H9 (cell line): Measurements from ENCODE around the gene PELO. TPM values are rescaled to one million over a fixed set of nuclear protein-coding genes. Genes with fewer than 3 reads are reported as not detected.

Source experiments
- DNase-seq: peaks from one replicate; pipeline ENCODE4 v3.0.0-alpha.2; 2017
- H2AFZ ChIP-seq: one replicate; pipeline ENCODE4 v1.6.1; 2013; ENCODE audit warnings: mild to moderate bottlenecking, low read length, control low read depth, moderate library complexity
- H2AK5ac ChIP-seq: 2 replicates; pipeline ENCODE4 v1.6.1; 2013; ENCODE audit warnings: low read length, control low read depth, mixed read lengths; ENCODE audit not compliant: insufficient read length
- H2BK120ac ChIP-seq: one replicate; pipeline ENCODE4 v1.6.1; 2013; ENCODE audit warnings: low read depth, mild to moderate bottlenecking, low read length, control low read depth, inconsistent platforms; ENCODE audit not compliant: poor library complexity, severe bottlenecking
- H2BK12ac ChIP-seq: 2 replicates; pipeline ENCODE4 v1.6.1; 2013; ENCODE audit warnings: low read length, control low read depth, mixed read lengths, low read depth; ENCODE audit not compliant: insufficient read length
- H2BK15ac ChIP-seq: 2 replicates; pipeline ENCODE4 v1.6.1; 2013; ENCODE audit warnings: low read depth, low read length, control low read depth
- H2BK20ac ChIP-seq: one replicate; pipeline ENCODE4 v1.6.1; 2013; ENCODE audit warnings: low read depth, mild to moderate bottlenecking, low read length, control low read depth, inconsistent platforms; ENCODE audit not compliant: poor library complexity, severe bottlenecking
- H2BK5ac ChIP-seq: 2 replicates; pipeline ENCODE4 v1.6.1; 2013; ENCODE audit warnings: low read length, control low read depth, mixed read lengths; ENCODE audit not compliant: insufficient read length
- H3K14ac ChIP-seq: 2 replicates; pipeline ENCODE4 v1.6.1; 2013; ENCODE audit warnings: low read length, control low read depth; ENCODE audit not compliant: insufficient read depth
- H3K18ac ChIP-seq: 2 replicates; pipeline ENCODE4 v1.6.1; 2013; ENCODE audit warnings: low read depth, mild to moderate bottlenecking, mixed read lengths, low read length, control low read depth; ENCODE audit not compliant: insufficient read length
- H3K23ac ChIP-seq: 2 replicates; pipeline ENCODE4 v1.6.1; 2013; ENCODE audit warnings: low read length, control low read depth, mixed read lengths, low read depth; ENCODE audit not compliant: insufficient read length
- H3K23me2 ChIP-seq: 2 replicates; pipeline ENCODE4 v1.6.1; 2013; ENCODE audit warnings: low read depth, mild to moderate bottlenecking, mixed read lengths, low read length, control low read depth; ENCODE audit not compliant: insufficient read length, poor library complexity, severe bottlenecking
- H3K27ac ChIP-seq: 2 replicates; pipeline ENCODE4 v1.5.1; 2013; ENCODE audit warnings: low read length, control low read depth, mixed read lengths, low read depth; ENCODE audit not compliant: insufficient read length
- H3K27me3 ChIP-seq: 2 replicates; pipeline ENCODE4 v1.6.1; 2013; ENCODE audit warnings: low read length, control low read depth, inconsistent platforms; ENCODE audit not compliant: insufficient read depth
- H3K4ac ChIP-seq: 2 replicates; pipeline ENCODE4 v1.6.1; 2013; ENCODE audit warnings: low read depth, mild to moderate bottlenecking, control low read depth, inconsistent platforms, low read length, moderate library complexity
- H3K4me1 ChIP-seq: 2 replicates; pipeline ENCODE4 v1.6.1; 2013; ENCODE audit warnings: low read length, control low read depth, inconsistent platforms; ENCODE audit not compliant: insufficient read depth
- H3K4me2 ChIP-seq: 2 replicates; pipeline ENCODE4 v1.6.1; 2013; ENCODE audit warnings: low read length, control low read depth, mixed read lengths; ENCODE audit not compliant: insufficient read length, insufficient read depth
- H3K56ac ChIP-seq: 2 replicates; pipeline ENCODE4 v1.6.1; 2013; ENCODE audit warnings: low read depth, mild to moderate bottlenecking, mixed read lengths, low read length, control low read depth; ENCODE audit not compliant: insufficient read length
- H3K79me1 ChIP-seq: 2 replicates; pipeline ENCODE4 v1.6.1; 2013; ENCODE audit warnings: low read depth, mild to moderate bottlenecking, moderate library complexity, low read length, control low read depth, inconsistent platforms; ENCODE audit not compliant: insufficient read depth, poor library complexity, severe bottlenecking
- H3K79me2 ChIP-seq: 2 replicates; pipeline ENCODE4 v1.6.1; 2013; ENCODE audit warnings: low read length, control low read depth, inconsistent platforms; ENCODE audit not compliant: insufficient read depth
- H3K9ac ChIP-seq: 2 replicates; pipeline ENCODE4 v1.6.1; 2013; ENCODE audit warnings: low read length, control low read depth, mixed read lengths; ENCODE audit not compliant: insufficient read length; ENCODE audit errors: extremely low read depth
- H3K9me3 ChIP-seq: one replicate; pipeline ENCODE4 v1.6.1; 2013; ENCODE audit warnings: low read depth, low read length, inconsistent platforms; ENCODE audit not compliant: control insufficient read depth
- H3T11ph ChIP-seq: one replicate; pipeline ENCODE4 v1.6.1; 2013; ENCODE audit warnings: mild to moderate bottlenecking, low read length, control low read depth, inconsistent platforms
- H4K20me1 ChIP-seq: one replicate; pipeline ENCODE4 v1.6.1; 2013; ENCODE audit not compliant: control insufficient read depth, insufficient read length, insufficient read depth
- H4K5ac ChIP-seq: 2 replicates; pipeline ENCODE4 v1.6.1; 2013; ENCODE audit warnings: low read depth, mild to moderate bottlenecking, mixed read lengths, low read length, control low read depth; ENCODE audit not compliant: insufficient read length
- H4K8ac ChIP-seq: replicated peaks from 2 replicates; pipeline ENCODE4 v1.6.1; 2013; ENCODE audit warnings: low read length, control low read depth, mixed read lengths, low read depth; ENCODE audit not compliant: insufficient read length
- H4K91ac ChIP-seq: 2 replicates; pipeline ENCODE4 v1.6.1; 2013; ENCODE audit warnings: low read depth, mild to moderate bottlenecking, moderate library complexity, mixed read lengths, low read length, control low read depth; ENCODE audit not compliant: insufficient read length
- H3K27ac Mint-ChIP-seq, 3 experiments: 2 replicates in 2 of 3; 3 replicates in 1 of 3; pipeline ENCODE4 v1.8.0; 2020 to 2021; ENCODE audit warnings: mixed read lengths in 3 of 3, mild to moderate bottlenecking in 1 of 3, moderate library complexity in 1 of 3
- H3K27me3 Mint-ChIP-seq: 2 replicates; pipeline ENCODE4 v1.8.0; 2021; ENCODE audit warnings: low read depth, mild to moderate bottlenecking, moderate library complexity, mixed read lengths
- H3K36me3 Mint-ChIP-seq, 3 experiments: 2 replicates in 2 of 3; 3 replicates in 1 of 3; pipeline ENCODE4 v1.8.0; 2020 to 2021; ENCODE audit warnings: low read depth in 3 of 3, mixed read lengths in 3 of 3; ENCODE audit not compliant: insufficient read depth in 1 of 3
- H3K4me1 Mint-ChIP-seq, 2 experiments: 2 replicates each; pipeline ENCODE4 v1.8.0; 2020; ENCODE audit warnings: mixed read lengths in 2 of 2
- H3K4me3 Mint-ChIP-seq, 2 experiments: 2 replicates in 1 of 2; 3 replicates in 1 of 2; pipeline ENCODE4 v1.8.0; 2020 to 2021; ENCODE audit warnings: mild to moderate bottlenecking in 2 of 2, mixed read lengths in 2 of 2, moderate library complexity in 1 of 2
- H3K9me3 Mint-ChIP-seq, 2 experiments: 2 replicates in 1 of 2; 3 replicates in 1 of 2; pipeline ENCODE4 v1.8.0; 2020; ENCODE audit warnings: mild to moderate bottlenecking in 2 of 2, mixed read lengths in 2 of 2, moderate library complexity in 1 of 2
- CTCF ChIP-seq: fragments of 200-600 bp; sonication (generic); conservative IDR thresholded peaks from 3 replicates; pipeline ENCODE4 v1.8.0; 2021; ENCODE audit warnings: antibody characterized with exemption, mild to moderate bottlenecking
- WGBS: extraction: QIAGEN DNeasy Blood & Tissue Kit; methylation state at CpG from one replicate; pipeline ENCODE4 v1.1.7; 2013; ENCODE audit warnings: missing lambda C conversion rate, low lambda C conversion rate, mixed read lengths; ENCODE audit not compliant: insufficient read length; ENCODE audit errors: extremely low coverage; 5-methylcytosine and 5-hydroxymethylcytosine counted together
- total RNA-seq: library from RNA; stranded (reverse); gene quantifications from 2 replicates; pipeline ENCODE4 v1.2.1, GENCODE V29; 2021

PELO gene
- total RNA-seq, 1 experiment from 2014 or later = 20.3 TPM

GRCh38 chr5:52783226-52783959, 4.3 kb upstream of the PELO start:
- no peak overlapping the region for H2BK15ac ChIP-seq
- no CpG with 5 or more reads among the region's 2 CpGs for WGBS

More at GRCh38 chr5:52783226-52783959, 4.3 kb upstream of the PELO start:
- Histone ChIP-seq H4K20me1 (no peaks in the 10 kb centered on the region), H3K79me2 (no peaks in the 10 kb centered on the region), H3K4ac (no peak overlapping the region), H3K9me3 (no peaks in the 10 kb centered on the region), H4K5ac (no peak overlapping the region), H4K91ac (no peak overlapping the region), H3K14ac (no peak overlapping the region), H3K23me2 (peaks cover 8% of the 10 kb centered on the region), H3K9ac (no peak overlapping the region), H3K56ac (no peak overlapping the region), H2BK5ac (no peak overlapping the region), H3T11ph (no peak overlapping the region), H2BK12ac (no peak overlapping the region), H3K27ac (no peak overlapping the region), H3K4me2 (no peak overlapping the region), H2AFZ (no peak overlapping the region), H4K8ac (no peak overlapping the region), H3K4me1 (no peaks in the 10 kb centered on the region), H3K79me1 (no peaks in the 10 kb centered on the region), H2AK5ac (no peak overlapping the region), H2BK20ac (no peak overlapping the region), H2BK120ac (no peak overlapping the region), H3K18ac (no peak overlapping the region), H3K27me3 (no peaks in the 10 kb centered on the region), H3K23ac (no peak overlapping the region)
- TF ChIP-seq CTCF = no peak
- H3K4me3 Mint-ChIP-seq = no peak overlapping the region
- no peak for DNase-seq
- no peak overlapping the region for H3K27ac Mint-ChIP-seq
- H3K36me3 Mint-ChIP-seq = no peaks in the 10 kb centered on the region; a peak in 1 of 7 replicates
- H3K4me1 Mint-ChIP-seq = peaks cover 7 to 8% of the 10 kb centered on the region in 2 experiments
- H3K27me3 Mint-ChIP-seq = peaks cover 9% of the 10 kb centered on the region
- H3K9me3 Mint-ChIP-seq = peaks cover 0 to 2% of the 10 kb centered on the region in 2 experiments; a peak in 1 of 5 replicates
